GM21381 (cell line): ENCODE results near the gene CILP.
"Not testable (repeated sequence)": the region's sequence is repeated elsewhere in the genome, so short reads cannot be mapped to it uniquely, and the experiment has no call there.

Experiments
- ATAC-seq: cut with Tn5 transposase; IDR thresholded peaks from one replicate; pipeline ENCODE4 v1.9.1; 2021; ENCODE audit warnings: mild to moderate bottlenecking, moderate library complexity; ENCODE audit not compliant: unreplicated experiment

The CILP gene

DNA sequence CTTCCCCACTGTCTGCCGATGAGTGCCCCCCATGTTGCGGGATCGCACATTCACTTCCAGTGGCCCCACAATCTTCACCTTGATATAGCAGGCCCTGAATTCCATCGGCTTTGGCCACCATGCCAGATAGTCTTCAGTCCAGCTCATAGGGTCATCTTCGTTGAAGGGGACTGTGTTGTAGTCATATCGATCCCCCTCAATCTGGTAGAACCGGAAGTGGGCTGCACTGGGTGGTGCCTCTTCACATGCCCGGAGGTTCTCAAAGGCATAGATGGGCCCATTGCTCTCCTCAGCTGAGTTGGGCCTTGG is 14.0 kb downstream of the CILP start:
- no peak for ATAC-seq

DNA sequence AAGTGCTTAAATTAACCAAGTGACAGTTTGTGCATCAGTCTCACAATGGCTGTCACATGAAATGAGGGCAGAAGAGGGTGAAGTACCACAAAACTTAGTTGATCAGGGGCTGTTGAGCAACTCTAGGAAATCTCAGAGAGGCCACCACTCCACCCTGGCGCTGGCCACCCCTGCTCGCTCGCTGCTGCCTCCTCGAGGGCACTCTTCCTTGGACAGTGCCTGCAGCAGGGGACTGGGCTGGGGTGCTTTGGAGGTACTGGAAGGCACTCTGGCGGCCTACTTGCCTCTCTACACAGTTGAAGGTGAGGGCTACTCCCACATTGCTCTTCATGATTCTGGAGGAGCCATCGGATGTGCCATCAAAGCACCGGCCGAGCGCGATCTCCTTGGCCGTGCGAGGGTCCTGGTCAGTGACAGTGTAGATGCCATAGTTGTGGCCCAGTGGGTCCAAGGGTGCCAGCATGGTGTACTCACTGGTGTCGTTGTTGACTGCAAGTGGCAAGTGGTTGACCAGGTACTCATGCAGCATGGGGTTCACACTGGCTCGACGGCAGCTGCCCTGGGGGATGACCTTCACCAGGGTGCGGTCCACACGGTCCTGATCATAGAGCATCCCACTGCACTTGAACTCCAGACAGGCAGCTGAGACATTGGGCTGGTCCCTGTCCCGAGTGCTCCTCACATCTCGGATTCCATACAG is 14.5 kb downstream of the CILP start:
- ATAC-seq: no peak

DNA sequence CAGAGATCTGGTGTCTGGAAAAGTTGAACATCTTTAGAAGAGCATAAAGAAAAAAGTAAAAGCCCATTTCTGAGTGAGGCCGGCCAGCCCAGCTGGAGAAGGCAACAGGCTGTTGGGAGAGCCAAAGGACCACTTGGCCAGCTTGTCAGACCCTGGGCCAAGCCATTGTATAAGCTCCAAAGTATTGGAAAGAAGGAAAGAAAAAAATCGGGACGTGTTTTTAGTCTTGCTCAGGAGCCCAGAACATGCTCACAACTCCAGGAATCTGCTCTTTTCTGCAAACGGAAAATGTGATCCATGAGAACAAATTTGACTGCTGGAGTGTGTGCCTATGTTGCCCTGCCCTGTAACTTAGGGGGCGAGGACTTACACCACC is 15.7 kb downstream of the CILP start:
- no peak for ATAC-seq

DNA sequence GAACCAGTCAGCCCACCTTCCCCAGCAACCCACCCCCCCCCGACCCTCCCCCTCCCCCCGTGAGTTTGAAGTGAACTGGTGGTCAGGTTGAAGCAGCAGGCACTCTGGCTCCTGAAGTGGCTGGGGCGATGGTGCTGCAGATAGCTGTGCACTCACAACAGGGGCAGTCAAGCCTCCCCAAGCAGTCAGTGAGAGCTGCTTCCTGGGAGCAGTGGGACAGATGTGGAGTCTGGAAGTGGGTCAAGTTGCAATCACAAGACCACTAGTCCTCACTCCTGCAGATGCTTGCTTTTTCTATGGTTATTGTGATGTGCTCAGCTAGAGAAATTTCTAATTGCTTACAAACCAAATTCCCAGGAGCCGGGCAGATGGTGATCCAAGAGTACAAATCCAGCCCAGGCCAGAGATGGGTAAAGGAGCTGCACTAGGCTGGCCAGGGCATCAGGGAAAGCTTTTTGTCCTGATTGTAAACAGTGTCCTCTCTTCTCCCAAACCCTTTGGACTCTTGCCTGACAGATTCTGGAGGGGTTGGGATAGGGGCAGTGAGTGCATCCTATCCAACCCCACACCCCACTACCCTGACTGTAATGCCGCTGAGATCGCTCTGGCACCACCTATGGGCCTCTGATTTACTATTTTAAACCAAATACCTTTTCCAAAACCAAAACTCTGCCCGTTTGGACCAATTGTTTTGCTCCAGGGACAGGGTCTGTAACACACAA is 16.3 kb downstream of the CILP start:
- no peak for ATAC-seq

DNA sequence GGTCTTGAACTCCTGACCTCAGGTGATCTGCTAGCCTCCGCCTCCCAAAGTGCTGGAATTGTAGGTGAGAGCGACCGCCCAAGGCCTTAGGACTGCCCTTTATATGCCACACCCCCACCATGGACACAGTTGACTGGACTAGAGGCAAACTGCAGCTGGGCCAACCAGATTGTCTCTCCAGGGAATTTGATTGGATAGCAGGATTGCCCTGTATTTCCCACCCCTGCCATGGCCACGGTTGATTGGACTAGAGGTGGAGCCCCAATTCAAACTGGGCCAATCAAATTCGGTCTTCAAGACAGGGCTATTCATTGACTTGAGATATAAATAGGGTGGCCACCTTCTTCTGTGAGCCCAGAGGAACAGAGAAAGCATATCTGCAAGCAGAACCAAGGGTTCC is 19.3 kb downstream of the CILP start:
- ATAC-seq: no peak

DNA sequence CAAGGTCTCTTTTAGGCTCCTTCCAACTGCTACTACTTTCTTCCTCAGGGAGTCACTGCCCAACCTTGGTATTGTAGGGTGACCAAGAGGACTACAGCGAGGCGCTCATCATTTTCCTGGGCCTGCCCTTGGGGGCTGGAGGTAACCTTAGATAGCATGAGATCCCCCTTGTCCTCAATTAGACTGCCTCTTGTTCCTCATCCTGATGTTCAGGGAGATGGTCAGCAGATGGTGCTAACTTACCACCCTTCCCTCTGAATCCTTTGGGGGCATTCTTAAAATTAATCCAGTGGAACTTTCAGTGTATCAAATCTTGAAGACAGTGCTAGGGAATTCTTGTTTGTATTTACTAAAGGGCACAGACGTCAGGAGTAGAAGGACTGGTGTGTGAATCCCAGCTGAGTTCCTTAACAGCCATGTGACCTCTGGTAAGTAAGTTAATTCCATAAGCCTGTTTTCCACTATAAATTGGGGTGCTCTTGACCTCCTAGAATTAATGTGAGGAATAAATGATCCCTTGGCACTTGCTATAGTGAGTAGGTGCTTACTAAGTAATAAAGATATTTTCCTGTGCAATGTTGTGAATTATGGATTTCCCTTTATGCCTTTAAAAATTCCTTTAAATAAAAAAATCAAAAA is 22.1 kb downstream of the CILP start:
- ATAC-seq: no peak

DNA sequence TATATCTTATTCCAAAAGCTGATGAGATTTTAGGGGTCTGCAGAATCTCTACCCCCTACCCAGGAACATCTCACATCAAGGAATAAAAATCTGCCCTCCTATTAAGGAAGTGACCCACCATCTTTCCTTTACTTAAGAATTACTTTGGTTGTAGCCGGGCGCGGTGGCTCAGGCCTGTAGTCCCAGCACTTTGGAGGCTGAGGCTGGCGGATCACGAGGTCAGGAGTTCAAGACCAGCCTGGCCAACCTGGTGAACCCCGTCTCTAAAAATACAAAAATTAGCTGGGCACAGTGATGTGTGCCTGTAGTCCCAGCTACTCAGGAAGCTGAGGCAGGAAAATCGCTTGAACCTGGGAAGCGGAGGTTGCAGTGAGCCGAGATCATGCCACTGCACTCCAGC is 22.8 kb downstream of the CILP start:
- ATAC-seq: not testable (repeated sequence)

DNA sequence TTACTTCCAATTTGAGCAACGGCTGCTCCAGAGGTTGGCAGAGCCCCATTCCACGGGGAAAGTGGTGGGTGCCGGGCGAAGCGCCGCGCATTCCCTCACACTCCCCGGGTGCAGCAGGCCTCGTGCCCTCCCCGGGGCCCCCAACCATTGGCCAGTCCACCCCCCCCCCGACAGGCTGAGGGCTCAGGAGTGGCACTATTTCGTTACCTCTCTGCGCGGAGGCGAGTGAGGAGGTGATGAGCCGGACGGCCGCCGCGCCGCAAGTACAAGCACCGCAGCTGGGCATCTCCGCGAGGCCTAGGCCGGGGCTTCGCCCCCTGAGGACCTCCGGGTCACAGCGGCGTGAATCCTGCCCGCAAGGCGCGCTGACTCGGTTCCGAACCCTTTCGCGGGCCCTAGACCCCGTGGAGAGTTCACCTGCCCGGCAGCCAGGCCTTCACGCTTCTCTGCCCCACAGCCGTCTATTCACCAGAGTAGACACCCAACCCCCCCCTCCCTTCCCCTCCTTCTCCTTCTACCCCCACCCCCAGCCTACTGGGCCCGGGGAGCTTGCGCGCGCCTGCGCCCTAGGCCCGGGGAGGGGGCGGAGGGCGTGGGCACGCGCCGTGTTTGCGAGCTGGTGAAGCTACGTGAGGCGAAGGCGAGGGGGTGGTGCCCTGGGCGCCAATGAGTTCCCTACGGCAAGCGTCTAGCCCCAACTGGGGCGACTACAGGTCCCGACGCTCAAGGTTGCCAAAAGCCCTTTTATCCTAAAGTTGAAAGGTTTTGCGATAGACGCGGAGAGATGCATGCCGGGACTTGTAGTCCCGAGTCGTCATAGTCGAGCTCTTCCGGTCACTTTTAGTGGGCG is 26.2 kb downstream of the CILP start, which contains the start of gene CLPX:
TSS of gene CLPX (minus strand) at position 475 of the 850 bp plus-strand sequence. CDS start at position 286, 189 bp downstream.
- ATAC-seq: peak; percentile 83

DNA sequence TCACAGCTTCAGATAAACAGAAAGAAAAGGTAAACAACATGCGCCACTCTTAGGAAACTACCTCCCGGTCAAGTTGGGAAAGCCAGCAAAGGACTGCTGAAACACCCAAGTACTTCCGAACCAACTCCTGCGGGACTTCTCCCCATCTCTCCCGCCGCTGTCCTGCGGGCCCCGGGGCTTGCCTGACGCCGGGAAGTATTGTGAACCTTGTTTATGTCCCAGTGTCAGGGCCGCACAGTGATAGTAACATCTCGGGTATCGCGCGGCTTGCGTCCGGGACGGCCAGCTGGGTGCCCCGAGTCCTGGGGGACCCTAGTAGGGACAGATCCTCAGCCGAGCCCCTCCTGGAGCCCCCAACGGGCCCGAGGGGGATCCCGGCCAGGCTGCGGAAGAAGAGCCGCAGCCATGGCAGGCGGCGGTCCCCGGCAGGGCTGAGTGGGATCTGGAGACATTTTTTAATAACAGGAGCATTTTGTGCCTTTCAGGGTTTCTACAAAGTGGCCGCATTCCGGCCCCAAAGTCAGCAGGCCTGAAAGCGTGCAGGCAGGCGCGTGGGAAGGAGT is 26.9 kb downstream of the CILP start:
- no peak for ATAC-seq

DNA sequence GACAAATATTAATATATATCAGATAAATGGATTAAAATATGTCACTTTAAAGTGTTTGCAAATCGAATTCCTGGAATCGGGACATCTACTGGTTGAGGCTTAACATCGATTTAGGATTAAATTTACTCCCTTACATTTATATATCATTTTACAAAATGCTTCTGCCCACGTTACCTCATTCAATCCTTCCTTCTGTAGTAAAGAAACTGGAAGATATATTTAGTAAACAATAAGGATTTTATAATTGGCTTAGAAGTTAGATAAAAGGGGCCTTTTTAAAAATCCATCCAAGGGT is 27.5 kb downstream of the CILP start:
- no peak for ATAC-seq

DNA sequence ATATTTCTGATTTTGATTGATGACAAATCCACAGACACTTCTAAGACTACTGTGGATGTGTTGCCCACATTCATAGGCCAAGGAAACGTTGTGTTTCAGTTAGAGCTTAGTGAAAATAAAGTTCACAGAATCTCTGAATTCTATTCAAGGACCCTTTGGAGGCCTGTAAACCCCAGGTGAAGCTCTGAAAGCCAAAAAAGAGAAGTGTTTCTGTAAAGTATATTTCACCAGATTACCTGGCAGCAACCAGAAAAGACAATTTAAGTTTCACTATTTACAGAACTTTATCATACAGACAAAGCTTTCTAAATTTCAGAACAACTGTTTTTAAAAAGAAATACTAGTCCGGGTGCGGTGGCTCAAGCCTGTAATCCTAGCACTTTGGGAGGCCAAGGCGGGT is 28.7 kb downstream of the CILP start:
- ATAC-seq: no peak

DNA sequence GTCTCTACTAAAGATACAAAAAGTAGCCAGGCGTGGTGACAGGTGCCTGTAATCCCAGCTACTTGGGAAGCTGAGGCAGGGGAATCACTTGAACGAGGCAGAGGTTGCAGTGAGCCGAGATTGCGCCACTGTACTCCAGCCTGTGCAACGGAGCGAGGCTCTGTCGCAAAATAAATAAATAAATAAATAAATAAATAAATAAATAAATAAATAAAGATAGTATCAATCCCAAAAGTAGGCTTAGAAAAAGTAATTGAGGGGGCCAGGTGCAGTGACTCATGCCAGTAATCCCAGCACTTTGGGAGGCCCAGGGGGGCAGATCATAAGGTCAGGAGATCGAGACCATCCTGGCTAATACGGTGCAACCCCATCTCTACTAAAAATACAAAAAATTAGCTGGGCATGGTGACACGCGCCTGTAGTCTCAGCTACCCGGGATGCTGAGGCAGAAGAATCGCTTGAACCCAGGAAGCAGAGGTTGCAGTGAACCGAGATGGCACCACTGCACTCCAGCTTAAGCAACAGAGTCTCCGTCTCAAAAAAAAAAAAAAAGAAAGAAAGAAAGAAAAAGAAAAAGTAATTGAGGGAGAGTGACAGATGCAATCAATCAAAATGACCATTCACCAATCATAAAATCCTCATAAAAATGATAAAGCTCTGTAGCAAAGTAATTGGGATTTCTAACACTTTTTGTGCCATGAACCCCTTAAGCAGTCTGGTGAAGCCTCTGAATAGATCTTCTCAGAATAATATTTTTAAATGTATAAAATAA is 29.5 kb downstream of the CILP start:
- not testable (repeated sequence) for ATAC-seq

DNA sequence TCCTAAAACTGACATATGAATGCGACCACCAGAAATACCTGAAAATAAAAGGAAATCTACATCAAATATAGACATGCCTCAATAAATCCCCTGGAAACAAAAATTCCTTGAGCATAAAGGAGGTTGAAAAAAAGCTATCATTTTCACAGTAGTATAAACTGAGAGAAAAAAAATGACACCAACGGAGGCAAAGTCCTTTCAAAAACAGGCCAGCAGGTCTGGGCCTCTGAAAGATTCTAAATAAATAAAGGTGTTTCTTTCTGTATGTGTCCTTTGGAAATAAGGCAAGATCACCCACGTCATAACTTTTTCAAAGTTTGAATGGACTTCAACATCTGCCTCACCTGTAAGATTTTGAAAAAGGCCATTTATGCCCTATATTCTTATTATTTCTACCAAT is 31.1 kb downstream of the CILP start:
- ATAC-seq: no peak

DNA sequence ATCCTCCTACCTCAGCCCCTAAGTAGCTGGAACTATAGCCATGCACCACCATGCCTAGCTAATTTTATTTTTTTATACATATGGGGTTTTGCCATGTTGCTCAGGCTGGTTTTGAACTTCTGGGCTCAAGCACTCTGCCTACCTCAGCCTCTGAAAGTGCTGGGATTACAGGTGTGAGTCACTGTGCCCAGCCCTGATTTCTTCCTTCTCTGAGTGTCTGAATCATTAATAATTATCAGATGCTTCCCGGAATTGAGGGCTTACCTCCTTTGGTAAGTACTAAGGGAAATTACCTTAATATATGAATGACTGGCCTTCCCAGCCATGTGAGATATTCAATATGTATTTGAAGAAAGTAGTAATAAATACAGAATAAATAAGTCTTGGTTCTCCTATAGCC is 33.4 kb downstream of the CILP start:
- no peak for ATAC-seq

DNA sequence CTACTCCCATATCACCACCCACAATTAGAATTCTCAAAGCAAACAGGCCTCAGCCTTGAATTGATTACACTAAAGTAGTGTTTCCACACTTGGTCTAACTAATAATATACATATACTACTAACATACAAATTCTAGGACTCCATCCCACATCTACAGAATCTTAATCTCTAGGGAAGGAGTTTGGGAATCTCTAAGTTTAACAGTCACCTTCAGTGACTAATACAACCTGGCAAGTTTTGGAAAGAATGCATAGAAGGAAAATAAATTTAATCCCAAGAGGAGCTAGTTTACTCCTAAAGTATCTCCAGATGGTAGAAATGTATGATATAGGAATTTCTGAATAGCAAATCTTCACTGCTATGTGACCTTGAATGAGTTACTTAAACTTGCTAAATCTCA is 35.2 kb downstream of the CILP start:
- no peak for ATAC-seq

DNA sequence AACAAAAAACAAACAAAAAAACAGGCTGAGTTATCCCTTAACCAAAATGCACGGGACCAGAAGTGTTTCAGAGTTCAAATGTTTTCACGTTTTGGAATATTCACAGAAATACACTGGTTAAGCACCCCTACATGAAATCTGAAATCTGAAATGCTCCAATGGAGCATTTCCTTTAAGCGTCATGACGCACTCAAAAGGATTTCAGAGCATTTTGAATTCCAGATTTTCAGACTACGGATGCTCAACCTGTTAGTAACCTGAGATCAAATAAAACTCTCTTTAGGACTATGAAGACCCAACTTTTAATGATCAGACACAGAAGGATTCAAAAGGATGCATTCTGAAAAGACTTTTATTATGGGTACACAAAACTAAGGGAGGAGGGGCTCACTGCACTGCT is 35.8 kb downstream of the CILP start:
- ATAC-seq: no peak

DNA sequence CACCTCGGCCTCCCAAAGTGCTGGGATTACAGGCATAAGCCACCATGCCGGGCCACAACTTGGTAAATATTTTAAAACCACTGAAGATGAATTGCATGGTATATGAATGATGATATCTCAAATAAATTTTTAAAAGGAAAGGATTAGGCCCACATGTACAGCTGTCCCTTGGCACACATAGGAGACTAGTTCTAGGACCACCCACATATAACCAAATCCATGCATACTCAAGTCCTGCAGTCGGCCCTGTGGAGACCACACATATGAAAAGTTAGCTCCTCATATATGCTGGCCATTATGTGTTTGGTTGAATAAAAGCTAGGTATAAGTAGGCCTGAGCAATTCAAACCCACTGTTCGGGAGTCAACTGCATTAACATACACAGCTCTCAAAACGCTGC is 36.8 kb downstream of the CILP start:
- no peak for ATAC-seq

DNA sequence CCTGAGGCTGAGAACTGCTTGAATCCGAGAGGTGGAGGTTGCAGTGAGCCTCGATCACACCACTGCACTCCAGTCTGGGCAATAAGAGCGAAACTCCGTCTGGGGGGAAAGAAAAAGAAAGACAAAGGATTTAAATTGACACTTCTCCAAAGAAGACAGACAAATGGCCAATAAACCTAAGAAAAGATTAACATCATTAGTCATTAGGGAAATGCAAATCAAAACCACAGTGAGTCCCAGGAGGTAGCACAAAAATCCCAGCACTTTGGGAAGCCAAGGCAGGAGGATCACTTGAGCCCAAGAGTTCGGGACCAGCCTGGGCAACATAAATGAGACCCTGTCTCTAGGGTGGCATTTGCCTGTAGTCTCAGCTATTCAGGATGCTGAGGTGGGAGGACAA is 38.7 kb downstream of the CILP start:
- ATAC-seq: no peak

DNA sequence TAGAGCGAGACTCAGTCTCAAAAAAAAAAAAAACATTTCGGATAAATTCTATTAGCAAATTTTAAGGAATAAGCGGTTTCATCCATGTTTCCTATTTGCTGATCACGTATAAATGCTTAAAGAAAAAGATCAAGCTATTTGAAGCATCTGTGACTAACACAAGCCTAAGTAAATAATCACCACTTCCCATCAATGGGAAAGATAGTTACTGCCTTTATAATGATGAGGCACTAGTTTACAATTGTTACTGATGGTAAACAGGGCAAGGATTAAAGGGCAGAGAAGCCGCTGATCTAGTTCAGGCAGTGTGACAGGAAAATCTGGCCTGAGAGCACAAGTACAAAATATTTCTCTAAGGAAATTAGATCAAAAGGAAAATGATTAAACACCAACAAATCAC is 39.8 kb downstream of the CILP start:
- ATAC-seq: no peak

DNA sequence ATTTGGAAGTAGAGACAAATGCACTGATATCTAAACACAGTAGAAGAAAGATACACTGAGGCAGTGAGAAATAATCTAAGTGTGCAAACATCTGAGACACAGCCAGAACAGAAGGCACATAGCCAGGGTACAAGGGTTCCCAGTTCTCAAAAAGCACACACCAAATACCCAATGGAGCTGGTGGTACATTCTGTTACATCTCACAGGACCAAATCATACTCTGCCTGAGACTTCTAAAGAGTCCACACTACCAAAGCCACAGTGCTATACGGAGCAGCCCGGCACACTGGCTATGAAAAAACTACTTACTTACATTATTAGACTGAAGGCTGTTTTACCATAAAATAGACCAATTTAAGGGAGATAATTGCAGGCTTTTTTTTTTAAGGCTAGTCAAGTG is 45.4 kb downstream of the CILP start:
- no peak for ATAC-seq

DNA sequence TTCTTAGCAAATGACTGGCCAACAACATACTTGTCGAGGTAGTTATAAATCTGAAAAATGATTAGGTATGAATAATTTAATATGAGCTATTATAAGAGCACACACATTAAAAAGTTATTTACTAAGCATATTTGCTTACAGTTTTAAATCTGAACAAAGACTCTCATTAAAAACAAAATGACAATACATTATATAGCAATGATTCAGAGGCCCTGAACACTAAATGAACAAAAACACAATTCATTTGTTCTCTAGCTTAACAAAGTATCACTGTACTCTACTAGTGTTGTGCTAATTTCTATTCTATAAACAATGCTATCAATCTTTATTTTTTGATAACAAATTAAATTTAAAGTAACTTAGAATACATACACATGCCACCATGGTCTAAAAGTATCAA is 47.1 kb downstream of the CILP start:
- ATAC-seq: no peak
